Measurements from ENCODE around the gene TAF4B.
"Not testable (repeated sequence)": the region's sequence is repeated elsewhere in the genome, so short reads cannot be mapped to it uniquely, and the experiment has no call there.

The TAF4B gene

GRCh38 chr18:26230497-26230896 is 4.3 kb downstream of the TAF4B start:
- DNase-seq (ENCODE audit: extremely low read depth in 1 of 2, low read depth in 1 of 2) = no peak

- DNase-seq (ENCODE audit: extremely low read depth in 1 of 2, low read depth in 1 of 2) = no peak
Observed at GRCh38 chr18:26233208-26233607, 7.0 kb downstream of the TAF4B start.

GRCh38 chr18:26237363-26237762 is 11.1 kb downstream of the TAF4B start:
- DNase-seq (ENCODE audit: extremely low read depth in 1 of 2, low read depth in 1 of 2) = not testable (repeated sequence)

GRCh38 chr18:26238718-26239117 is 12.5 kb downstream of the TAF4B start:
- not testable (repeated sequence) for DNase-seq (ENCODE audit: extremely low read depth in 1 of 2, low read depth in 1 of 2)

GRCh38 chr18:26242392-26242791 is 16.1 kb downstream of the TAF4B start:
- DNase-seq (ENCODE audit: extremely low read depth in 1 of 2, low read depth in 1 of 2) = not testable (repeated sequence)

GRCh38 chr18:26245434-26245833 is 19.2 kb downstream of the TAF4B start:
- not testable (repeated sequence) for DNase-seq (ENCODE audit: extremely low read depth in 1 of 2, low read depth in 1 of 2)

- DNase-seq (ENCODE audit: extremely low read depth in 1 of 2, low read depth in 1 of 2) = no peak
Observed at GRCh38 chr18:26252411-26252810, 26.2 kb downstream of the TAF4B start.

GRCh38 chr18:26254808-26255207 is 28.6 kb downstream of the TAF4B start:
- DNase-seq (ENCODE audit: extremely low read depth in 1 of 2, low read depth in 1 of 2) = not testable (repeated sequence)

- DNase-seq (ENCODE audit: extremely low read depth in 1 of 2, low read depth in 1 of 2) = no peak
Observed at GRCh38 chr18:26255695-26256622, 29.7 kb downstream of the TAF4B start.

GRCh38 chr18:26258711-26259110 is 32.5 kb downstream of the TAF4B start:
- DNase-seq (ENCODE audit: extremely low read depth in 1 of 2, low read depth in 1 of 2) = no peak

GRCh38 chr18:26259416-26259815 is 33.2 kb downstream of the TAF4B start:
- DNase-seq (ENCODE audit: extremely low read depth in 1 of 2, low read depth in 1 of 2) = not testable (repeated sequence)

- DNase-seq (ENCODE audit: extremely low read depth in 1 of 2, low read depth in 1 of 2) = no peak
Observed at GRCh38 chr18:26262156-26262555, 35.9 kb downstream of the TAF4B start.

GRCh38 chr18:26267357-26267930 is 41.2 kb downstream of the TAF4B start:
- DNase-seq (ENCODE audit: extremely low read depth in 1 of 2, low read depth in 1 of 2) = no peak

- DNase-seq (ENCODE audit: extremely low read depth in 1 of 2, low read depth in 1 of 2) = no peak
Observed at GRCh38 chr18:26268454-26268853, 42.2 kb downstream of the TAF4B start.

GRCh38 chr18:26271917-26272549 is 45.8 kb downstream of the TAF4B start:
- no peak for DNase-seq (ENCODE audit: extremely low read depth in 1 of 2, low read depth in 1 of 2)

GRCh38 chr18:26277374-26277773 is 51.1 kb downstream of the TAF4B start:
- DNase-seq (ENCODE audit: extremely low read depth in 1 of 2, low read depth in 1 of 2) = no peak

- DNase-seq (ENCODE audit: extremely low read depth in 1 of 2, low read depth in 1 of 2) = no peak
Observed at GRCh38 chr18:26279428-26279827, 53.2 kb downstream of the TAF4B start.

GRCh38 chr18:26286008-26286407 is 59.8 kb downstream of the TAF4B start:
- DNase-seq (ENCODE audit: extremely low read depth in 1 of 2, low read depth in 1 of 2) = no peak

- no peak for DNase-seq (ENCODE audit: extremely low read depth in 1 of 2, low read depth in 1 of 2)
Observed at GRCh38 chr18:26287644-26288043, 61.4 kb downstream of the TAF4B start.

- DNase-seq (ENCODE audit: extremely low read depth in 1 of 2, low read depth in 1 of 2) = no peak
Observed at GRCh38 chr18:26290385-26290784, 64.1 kb downstream of the TAF4B start.

GRCh38 chr18:26293982-26294381 is 67.7 kb downstream of the TAF4B start:
- no peak for DNase-seq (ENCODE audit: extremely low read depth in 1 of 2, low read depth in 1 of 2)

- DNase-seq (ENCODE audit: extremely low read depth in 1 of 2, low read depth in 1 of 2) = no peak
Observed at GRCh38 chr18:26298107-26298506, 71.9 kb downstream of the TAF4B start.

Data from stimulated activated CD8-positive, alpha-beta memory T cell treated with anti-CD3 and anti-CD28 coated beads, Interleukin-7, amount 100 ng/mL, for 48 hours (primary cell).